SIG-M5 treated with dmso at 0.1 percent for 504 hours (cell line): Measurements from ENCODE around the gene NPIPB6.

Experiments used
- DNase-seq: peaks from one replicate; lab custom pipeline; 2025; ENCODE audit not compliant: unreplicated experiment; lab: John Stamatoyannopoulos, UW

Gene NPIPB6

DNA sequence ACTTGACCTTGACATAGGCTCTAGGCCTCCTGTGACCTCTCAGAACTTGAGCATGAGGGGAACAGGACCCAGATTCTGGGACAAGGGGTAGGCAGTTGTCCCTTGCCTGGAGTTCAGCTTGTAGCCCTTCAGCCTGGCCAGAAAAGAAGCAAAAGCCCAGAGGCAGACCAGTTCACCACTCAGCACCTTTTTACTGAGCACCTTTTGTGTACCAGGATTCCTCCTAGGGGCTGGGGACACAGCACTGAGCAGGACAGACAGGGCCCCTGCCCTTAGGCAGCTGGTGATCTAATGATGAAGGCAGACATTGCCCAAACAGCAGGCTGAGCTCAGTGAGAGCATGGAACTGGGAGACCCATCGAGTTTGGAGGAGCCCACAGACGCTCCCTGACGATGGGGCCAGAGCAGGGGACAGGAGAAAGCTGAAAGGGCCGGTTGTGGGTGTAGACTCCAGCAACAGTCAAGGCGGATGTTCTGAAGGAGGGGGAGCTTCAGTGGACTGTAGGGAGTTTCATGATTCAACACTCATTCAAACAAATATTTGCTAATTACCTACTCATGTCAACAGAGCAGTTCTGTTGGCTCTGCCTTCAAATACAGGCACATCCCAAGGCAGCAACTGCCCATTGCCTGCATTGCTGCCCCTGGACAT is 38.9 kb downstream of the NPIPB6 start:
- DNase-seq, result no peak

GRCh38 chr16:28321700-28322411 is 41.5 kb downstream of the NPIPB6 start:
- DNase-seq, result no peak

DNA sequence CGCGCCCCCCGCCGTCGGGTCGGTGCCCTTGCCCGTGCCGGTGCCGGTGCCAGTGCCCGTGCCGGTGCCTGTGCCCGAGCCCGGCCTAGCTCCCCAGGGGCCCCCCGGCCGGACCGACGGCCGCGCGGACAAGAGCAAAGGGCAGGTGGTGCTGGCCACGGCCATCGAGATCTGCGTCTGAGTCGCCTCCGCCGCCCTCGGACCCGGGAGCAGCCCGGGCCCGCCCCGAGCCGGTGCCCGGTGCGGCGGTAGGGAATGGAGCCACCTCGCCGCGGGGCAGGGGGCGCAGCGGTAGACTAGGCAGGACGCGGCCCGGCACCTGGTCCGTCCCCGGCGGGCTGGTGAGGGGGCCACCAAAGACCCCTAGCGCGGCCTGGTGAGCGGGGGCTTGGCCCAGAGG is 42.6 kb downstream of the NPIPB6 start:
- DNase-seq, result no peak

GRCh38 chr16:28320023-28320561 is 43.2 kb downstream of the NPIPB6 start:
- no peak for DNase-seq

GRCh38 chr16:28319476-28320022 is 43.8 kb downstream of the NPIPB6 start:
- no peak for DNase-seq

DNA sequence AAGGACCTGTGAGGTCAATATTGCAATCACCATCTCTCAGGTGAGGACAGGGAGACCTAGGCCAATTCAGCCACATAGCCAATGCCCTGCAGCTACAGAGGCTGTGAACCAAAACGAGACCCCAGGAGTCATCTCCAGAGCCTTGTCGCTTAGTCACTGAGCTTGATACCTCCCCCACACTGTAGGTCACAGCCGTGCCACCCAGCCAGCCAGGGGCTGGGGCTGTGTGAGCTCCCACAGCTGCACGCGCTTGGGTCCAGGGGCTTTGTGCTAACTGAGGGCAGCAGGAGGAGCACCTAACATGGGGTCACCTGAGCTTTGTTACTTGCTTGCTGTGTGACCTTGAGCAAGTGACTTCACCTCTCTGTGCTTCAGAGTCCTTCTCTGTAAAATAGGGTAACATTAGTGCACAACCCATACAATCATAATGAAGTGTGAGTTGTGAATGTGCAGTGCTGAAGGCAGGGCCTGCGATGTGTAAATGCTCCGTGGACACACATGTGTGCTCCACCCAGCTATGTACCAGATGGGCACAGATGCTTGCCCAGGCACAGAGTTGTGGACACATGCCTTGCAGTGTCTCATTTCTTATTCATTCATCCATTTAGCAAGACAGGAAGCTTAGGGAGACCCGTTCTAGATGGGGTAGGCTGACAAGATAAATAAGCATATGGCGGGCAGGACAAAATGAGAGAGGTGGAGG is 45.1 kb downstream of the NPIPB6 start:
- DNase-seq, result no peak

- peak; percentile 26 for DNase-seq
These were observed 46.0 kb downstream of the NPIPB6 start for GRCh38 chr16:28317040-28317880.

DNA sequence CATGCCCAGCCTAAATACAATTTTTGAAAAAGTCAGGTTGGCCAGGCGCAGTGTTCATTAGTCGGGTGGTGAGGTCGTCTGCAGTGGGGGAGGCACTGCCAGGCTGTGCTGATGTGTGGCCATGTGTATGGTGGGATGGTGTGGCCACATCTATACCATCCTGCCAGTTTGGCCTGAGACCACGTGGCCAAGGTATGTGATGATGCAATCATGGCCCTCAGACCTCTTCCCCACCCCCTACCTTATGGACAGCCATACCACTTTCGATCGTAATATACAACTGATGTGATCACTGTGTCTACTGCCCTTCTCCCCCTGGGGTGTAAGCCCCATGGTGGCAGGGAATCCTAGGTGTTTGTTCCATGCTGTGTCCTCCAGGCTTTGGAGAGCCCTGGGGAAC is 47.3 kb downstream of the NPIPB6 start:
- no peak for DNase-seq

- DNase-seq, result no peak
These were observed 49.7 kb downstream of the NPIPB6 start for GRCh38 chr16:28313587-28313986.

DNA sequence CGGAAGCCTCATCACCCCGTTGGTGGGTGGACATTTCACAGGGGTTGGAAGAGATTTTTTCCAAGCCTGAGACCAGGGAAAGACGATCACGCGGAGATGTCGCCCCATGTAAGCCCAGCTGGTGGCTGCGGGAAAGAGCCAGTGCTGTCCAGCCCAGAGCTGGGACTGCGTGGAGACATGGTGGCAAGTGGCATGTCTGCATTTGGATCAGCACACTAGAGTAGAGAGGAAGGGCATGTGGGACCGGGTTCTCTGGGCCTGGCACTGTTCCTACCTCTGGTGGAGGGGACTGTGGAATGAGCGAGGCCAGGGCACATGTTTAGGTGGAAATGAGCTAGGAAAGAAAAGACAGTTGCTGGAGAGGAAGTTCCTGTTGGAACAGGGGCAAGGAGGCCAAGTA is 51.0 kb downstream of the NPIPB6 start:
- no peak for DNase-seq

GRCh38 chr16:28311913-28312312 is 51.4 kb downstream of the NPIPB6 start:
- DNase-seq, result no peak

DNA sequence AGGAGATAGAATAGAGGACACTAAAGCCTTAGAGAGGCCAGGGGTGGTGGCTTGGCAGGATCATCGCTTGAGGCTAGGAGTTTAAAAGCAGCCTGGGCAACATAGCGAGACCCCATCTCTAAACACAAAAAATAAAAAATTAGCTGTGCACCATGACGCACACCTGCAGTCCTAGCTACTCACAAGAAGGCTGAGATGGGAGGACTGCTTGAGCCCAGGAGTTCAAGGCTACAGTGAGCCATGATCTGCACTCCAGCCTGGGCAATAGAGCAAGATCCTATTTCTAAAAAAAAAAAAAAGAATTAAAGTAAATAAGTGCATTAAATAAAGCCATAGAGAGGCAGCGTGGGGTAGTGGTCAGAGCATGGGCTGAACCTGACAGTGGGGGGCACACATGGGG is 51.9 kb downstream of the NPIPB6 start:
- DNase-seq, result no peak

- DNase-seq, result no peak
These were observed 52.5 kb downstream of the NPIPB6 start for GRCh38 chr16:28310796-28311195.

DNA sequence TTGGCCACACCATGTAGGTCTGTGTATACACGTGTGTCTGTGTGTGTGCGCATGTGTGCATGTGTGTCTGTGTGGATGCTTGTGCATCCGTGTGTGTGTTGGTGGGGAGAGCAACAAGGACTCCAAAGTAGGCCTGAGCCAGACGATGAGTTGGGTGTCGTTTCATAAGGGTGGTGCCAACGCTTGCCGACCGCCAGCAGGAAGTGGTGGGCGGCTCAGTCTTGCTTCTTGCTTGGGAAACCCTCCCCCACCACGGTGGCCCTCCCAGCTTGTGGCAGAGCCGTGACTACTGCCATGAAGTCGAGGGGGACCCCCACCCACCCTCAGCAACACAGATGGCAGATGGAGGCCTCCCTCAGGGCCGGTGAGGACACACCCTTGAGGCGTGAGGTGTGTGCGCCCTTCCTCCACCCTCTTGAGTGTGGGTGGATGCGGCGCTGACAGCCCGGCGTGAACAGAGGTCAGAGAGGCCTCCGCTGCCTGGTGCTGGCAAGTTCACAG is 53.4 kb downstream of the NPIPB6 start:
- DNase-seq, result no peak

DNA sequence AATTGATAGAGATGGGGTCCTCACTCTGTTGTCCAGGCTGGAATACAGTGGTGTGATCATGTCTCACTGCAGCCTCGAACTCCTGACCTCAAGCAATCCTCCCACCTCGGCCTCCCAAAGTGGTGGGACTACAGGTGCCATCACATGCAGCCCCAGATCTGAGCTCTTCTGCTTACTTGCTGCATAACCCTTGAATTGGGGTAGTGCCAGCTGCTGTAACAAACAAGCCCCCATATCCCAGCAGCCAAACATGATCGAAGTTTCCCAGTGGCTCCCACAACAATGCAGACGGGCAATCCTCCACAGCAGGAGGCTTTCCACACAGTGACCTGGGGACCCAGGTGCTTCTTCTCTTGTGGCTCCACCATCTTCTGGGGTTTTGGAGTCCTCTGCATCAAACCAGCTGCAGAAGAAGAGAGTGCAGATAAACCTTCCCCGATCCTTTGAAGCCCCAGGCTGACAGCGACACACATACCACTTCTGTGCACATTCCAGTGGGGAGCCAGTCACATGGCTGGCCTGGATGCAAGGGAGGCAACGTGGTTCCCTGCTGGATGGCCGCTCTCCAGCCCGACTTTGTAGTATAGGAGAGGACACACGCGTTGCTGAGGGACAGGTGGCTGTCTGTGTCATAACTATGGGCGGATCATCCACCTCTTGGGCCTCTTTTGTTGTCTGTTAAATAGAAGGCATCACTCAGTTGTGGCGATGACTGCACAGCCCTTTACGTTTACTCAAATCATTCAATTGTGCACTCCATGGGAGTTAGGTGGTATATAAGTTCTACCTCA is 54.3 kb downstream of the NPIPB6 start:
- no peak for DNase-seq

GRCh38 chr16:28307936-28308335 is 55.4 kb downstream of the NPIPB6 start:
- no peak for DNase-seq

DNA sequence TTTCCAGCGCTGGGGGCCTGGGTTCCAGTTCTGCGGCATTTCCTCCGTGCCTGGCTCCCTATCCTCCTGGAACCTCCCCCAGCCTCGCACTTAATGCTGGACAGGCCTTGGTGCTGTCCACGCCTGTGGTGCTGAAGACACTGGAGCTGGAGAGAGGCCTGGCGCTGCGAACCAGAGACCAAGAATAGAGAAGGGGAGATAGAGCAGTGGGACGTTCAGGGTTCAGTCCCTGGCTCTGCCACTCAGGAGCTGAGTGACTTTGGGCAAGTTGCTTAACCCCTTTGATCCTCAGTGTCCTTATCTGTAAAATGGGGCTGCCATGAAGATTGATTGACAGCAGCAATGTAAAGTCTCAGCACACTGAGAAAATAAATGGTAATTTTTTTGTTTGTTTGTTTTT is 59.1 kb downstream of the NPIPB6 start:
- DNase-seq, result no peak

- no peak for DNase-seq
These were observed 60.2 kb downstream of the NPIPB6 start for GRCh38 chr16:28303132-28303531.

GRCh38 chr16:28301620-28302019 is 61.7 kb downstream of the NPIPB6 start:
- DNase-seq, result no peak

- no peak for DNase-seq
These were observed 62.2 kb downstream of the NPIPB6 start for GRCh38 chr16:28301154-28301553.
